H7 (cell line): Measurements from ENCODE around the gene SLC2A9. TPM values are rescaled to one million over a fixed set of nuclear protein-coding genes. Genes with fewer than 3 reads are reported as not detected.

Experiments
- DNase-seq: peaks from one replicate; pipeline ENCODE4 v3.0.0; 2012
- H3K27me3 ChIP-seq: 2 replicates; pipeline ENCODE4 v1.6.0; 2011; ENCODE audit warnings: mild to moderate bottlenecking, low read length; ENCODE audit not compliant: control insufficient read depth, insufficient read depth
- H3K36me3 ChIP-seq: replicated peaks from 2 replicates; pipeline ENCODE4 v1.5.1; 2011; ENCODE audit warnings: low read length; ENCODE audit not compliant: control insufficient read depth, insufficient read depth
- H3K4me3 ChIP-seq: 2 replicates; pipeline ENCODE4 v1.5.1; 2011; ENCODE audit warnings: low read depth, mild to moderate bottlenecking, control low read depth, low read length, moderate library complexity; ENCODE audit not compliant: insufficient read depth
- total RNA-seq: library from RNA; depleted of rRNA; stranded (reverse); fragments of >200 nt; shearing (Covaris generic); gene quantifications from 2 replicates; pipeline ENCODE4 v1.2.3, GENCODE V29; 2014

Gene SLC2A9
- total RNA-seq, 1 experiment from 2014 or later = not detected

DNA sequence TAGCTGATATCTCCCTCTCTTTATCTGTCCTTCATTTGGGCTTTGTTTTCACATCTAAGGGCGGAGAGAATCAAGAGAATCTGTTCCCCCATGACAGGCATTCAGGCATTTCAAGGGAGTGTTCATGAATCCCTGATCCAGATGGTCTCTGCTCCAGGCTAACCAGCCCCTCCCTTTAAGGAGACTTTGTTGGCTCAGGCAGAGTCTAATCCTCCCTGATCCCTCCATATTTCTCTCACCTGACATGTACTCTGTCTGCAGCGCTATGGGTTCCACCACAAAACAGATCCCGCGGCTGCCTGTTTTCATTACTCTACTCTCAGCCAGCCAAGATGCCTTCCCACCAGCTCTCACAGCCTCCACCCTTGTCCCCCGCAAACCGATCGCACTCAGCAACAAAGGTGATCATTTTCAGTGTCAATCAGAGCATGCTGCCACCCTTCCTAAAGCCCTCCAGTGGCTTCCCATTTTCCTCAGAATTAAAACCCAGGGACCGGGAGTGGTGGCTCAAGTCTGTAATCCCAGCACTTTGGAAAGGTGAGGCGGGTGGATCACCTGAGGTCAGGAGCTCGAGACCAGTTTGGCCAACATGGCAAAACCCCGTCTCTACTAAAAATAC, 30.3 kb upstream of the SLC2A9 start:
- no peaks in the 10 kb centered on the region for H3K36me3 ChIP-seq
- no peak overlapping the region for H3K4me3 ChIP-seq
- no peak for DNase-seq
- H3K27me3 ChIP-seq = no peaks in the 10 kb centered on the region

DNA sequence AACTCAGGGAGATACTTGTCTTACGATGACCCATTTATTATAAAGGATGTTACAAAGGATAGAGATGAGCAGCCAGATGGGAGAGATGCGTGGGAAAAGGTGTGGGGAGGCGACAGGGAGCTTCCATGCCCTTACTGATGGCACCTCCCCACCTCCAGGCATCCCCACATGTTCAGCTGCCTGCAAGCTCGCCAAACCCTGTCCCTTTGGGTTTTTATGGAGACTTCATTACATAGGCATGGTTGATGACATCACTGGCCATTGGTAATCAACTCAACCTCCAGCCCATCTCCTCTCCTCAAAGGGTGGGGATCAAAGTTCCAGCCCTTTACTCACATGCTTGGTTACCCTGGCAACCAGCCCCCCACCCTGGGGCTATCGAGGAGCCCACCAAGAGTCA, 29.4 kb upstream of the SLC2A9 start:
- Histone ChIP-seq H3K27me3 (no peaks in the 10 kb centered on the region), H3K36me3 (no peaks in the 10 kb centered on the region), H3K4me3 (no peak overlapping the region)
- DNase-seq = no peak

DNA sequence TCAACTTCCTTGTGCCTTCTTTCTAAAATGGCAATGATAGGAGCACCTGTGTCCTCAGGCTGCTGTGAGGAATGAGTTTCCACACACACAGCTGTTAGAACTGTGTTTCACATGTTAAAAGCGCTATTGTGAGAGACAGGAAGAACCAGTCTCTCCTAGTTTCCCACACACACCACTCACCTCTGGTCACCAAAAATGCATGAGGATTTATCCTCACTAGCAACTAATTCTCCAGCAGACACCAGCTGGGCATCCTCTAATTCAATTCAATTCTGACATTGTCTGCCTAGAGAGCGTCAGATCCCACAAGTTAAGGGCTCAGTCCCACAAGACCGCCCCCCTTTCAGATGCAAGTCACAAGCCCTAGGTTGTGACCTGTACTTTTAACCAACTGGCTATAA, 29.0 kb upstream of the SLC2A9 start:
- Histone ChIP-seq H3K36me3 (no peaks in the 10 kb centered on the region), H3K4me3 (no peak overlapping the region), H3K27me3 (no peaks in the 10 kb centered on the region)
- no peak for DNase-seq

DNA sequence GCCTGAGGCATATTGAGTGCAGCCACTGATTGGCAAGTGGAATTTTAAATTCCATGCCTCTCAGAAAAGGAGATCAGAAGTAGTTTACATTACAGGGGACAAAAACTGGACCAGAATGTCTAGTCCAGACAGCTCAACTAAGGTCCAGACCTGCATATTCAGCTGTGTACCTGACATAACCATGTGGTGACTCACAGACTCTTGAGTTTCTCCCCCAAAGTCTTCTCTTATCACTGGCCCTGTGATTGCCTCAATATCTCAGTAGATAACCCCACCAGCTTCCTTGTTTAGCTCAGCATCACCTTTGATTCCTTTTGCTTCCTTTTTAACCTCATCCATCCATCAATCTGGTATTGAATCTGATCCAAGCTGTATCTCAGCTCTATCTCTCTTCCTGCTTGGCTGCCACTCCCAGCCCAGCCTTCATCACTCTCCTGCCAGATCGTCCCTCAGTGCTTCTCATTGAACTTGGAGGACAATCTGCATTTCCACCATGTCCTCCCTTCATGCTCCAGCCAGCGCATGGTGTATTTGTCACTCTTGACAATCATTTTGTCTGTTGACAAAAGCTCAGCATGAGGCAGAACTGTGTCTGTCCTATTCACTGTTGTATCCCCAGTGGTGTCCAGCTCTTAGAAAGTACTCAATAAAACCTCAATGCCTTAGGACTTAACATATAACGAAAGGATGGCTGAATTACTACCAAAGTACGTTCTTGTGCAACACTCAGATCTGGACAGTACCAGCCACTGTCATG, 27.8 kb upstream of the SLC2A9 start:
- H3K36me3 ChIP-seq = no peaks in the 10 kb centered on the region
- no peaks in the 10 kb centered on the region for H3K27me3 ChIP-seq
- no peak for DNase-seq
- H3K4me3 ChIP-seq = no peak overlapping the region

DNA sequence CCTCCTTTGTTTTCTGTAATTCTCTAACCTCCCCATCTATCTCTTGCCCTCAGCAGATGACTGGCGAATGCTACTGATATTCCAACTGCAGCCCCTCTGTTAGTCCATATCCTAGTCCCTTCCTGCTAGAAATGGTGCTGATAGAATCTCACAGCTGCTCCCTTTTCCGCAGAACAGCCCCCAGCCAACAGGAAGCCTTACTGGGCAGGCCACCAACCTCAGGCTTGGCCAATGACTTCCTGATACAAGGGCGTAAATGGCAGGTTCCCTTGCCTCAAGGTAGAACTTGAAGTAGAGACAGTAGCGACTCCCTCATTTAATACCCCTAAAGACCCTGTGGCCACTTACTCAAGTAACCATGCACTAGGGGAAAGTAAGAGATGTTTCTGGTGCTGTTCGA, 26.7 kb upstream of the SLC2A9 start:
- no peaks in the 10 kb centered on the region for H3K27me3 ChIP-seq
- no peak overlapping the region for H3K4me3 ChIP-seq
- no peaks in the 10 kb centered on the region for H3K36me3 ChIP-seq
- no peak for DNase-seq

DNA sequence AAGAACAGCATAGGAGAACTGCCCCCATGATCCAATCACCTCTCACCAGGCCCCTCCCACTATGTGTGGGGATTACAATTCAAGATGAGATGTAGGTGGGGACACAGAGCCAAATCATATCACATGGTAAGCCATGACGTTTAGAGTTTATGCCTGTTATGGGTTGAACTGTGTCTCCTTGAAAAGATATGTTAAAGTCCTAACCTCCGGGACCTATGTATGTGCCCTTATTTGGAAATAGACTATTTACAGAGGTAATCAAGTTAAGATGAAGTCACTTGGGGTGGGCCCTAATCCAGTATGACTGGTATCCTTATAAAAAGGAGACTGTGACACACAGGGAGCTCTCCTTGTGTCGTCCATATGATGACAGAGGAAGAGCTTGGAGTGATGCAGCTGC, 25.2 kb upstream of the SLC2A9 start:
- no peaks in the 10 kb centered on the region for H3K36me3 ChIP-seq

DNA sequence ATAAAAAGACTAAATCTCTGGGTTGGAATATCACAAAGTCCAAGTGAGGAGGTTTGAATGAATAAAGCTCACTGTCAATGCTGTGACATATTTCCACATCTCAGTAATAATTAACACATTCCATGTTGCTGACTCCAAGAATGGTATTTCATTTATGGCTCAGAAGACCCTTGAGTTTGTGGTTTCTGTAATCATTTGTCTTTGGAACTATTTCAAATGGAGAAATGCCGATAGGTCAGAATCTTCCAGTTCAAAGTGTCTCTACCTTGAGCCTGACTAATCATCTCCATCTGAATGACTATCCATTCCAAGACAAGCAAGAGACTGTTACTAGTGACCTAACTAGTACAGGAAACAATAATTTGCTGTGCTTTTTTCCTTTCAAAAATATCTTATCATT, 24.2 kb upstream of the SLC2A9 start:
- Histone ChIP-seq H3K4me3 (no peak overlapping the region), H3K27me3 (no peaks in the 10 kb centered on the region), H3K36me3 (no peaks in the 10 kb centered on the region)
- no peak for DNase-seq

More for the DNA sequence above, 25.2 kb upstream of the SLC2A9 start:
- no peak for DNase-seq
- H3K27me3 ChIP-seq = no peaks in the 10 kb centered on the region
- no peak overlapping the region for H3K4me3 ChIP-seq

DNA sequence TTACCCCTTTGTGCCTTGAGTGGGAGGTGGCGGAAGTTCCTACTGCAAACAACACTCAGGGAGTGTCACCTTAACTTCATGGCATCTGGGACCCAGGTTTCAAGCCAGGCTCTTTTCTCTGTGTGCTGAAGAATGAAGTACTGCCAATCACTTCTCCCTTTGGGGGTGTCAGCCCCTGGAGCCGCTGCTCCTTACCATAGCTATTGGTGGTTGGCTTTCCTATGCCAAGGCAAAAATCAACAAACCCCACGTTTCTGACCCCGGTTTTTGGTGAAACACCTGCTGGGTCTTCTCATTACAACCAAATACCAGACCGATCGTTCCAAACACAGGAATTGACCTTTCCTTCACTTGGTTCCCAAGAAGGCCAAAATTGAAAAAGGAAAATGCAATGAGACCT, 19.7 kb upstream of the SLC2A9 start:
- no peak overlapping the region for H3K4me3 ChIP-seq
- DNase-seq = no peak
- no peaks in the 10 kb centered on the region for H3K27me3 ChIP-seq

DNA sequence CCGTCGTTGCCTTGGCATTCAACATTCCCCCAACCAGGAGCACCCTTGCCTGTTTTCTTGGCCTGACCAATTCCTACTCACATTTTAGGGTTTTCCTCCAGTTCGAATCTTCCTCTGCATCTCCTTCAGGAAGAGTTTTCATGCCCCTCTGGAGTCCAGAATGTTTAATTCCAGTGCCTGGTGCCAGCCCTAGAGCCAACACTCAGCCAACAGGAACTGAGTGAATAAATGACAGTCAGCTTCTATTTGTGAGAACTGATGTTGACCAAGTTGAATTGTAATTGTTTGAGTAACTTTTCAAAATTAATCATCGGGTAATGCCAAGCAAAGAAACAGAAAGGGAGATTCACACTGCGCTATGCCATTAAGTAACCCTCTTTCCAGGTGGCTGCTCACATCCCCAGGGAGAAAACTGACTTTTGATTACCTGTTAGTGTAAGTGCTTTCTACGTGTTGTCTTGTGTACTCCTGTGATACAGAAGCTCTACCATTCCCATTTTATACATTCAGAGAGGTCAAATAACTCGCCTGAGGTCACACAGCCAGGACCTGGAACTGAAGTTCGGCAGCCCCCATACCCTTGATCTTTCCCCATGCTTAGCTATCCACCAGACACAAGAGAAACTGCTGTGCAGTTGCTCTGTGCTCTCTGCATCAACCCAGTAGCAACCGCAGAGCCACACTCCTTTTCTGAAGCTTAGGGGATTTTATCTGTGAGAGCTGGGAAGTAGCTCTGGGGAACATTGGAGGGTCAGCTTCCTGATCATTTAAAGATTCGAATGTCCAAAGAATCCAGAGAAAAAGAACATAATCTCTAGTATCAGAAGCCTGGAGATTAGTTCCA, 19.0 kb upstream of the SLC2A9 start:
- DNase-seq = no peak
- no peak overlapping the region for H3K4me3 ChIP-seq
- H3K36me3 ChIP-seq = no peaks in the 10 kb centered on the region
- no peaks in the 10 kb centered on the region for H3K27me3 ChIP-seq

More for the DNA sequence above, 19.7 kb upstream of the SLC2A9 start:
- no peaks in the 10 kb centered on the region for H3K36me3 ChIP-seq

DNA sequence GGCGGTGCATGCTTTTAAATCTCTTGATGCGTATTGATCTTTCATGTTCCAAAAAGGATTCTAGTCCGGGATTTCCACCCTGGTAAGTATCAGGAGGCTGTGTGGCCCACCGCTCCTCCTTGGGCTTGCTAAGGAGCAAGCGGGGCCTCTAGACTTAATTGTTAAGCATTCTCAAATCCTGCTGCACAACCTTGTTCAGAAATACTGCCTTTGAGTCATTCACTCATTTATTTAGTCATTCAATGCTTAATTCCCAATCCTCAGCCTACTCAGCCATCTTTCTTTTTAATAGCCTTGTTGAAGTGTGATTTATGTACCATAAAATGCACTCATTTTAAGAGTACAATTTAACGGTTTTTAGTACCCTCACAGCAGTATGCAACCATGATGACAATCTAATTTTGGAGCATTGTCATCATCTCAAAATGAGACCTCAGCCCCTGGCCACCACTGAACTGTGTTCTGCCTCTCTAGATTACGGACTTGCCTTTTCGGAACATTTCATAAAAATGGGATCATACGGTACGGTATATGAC, 15.6 kb upstream of the SLC2A9 start:
- Histone ChIP-seq H3K27me3 (no peaks in the 10 kb centered on the region), H3K4me3 (no peak overlapping the region), H3K36me3 (no peaks in the 10 kb centered on the region)
- no peak for DNase-seq

DNA sequence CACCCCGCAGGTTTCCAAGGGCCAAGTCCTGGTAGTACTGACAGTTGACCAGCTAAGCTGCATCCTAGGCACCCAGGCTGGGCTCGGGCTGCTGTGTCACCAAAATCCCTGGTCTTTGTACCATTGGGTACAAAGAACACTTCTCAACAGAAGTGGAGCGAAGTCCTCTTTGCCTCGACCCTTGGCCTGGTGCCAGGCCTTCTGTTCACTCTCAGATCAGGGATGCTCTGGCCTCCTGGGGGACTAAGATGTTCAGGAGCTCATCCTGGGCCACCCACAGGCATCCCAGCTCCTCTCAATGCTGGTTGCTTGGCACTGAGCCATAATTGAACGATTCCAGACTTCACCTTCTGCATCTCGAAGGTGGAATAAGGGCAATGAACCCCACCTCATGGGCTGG, 13.8 kb upstream of the SLC2A9 start:
- H3K4me3 ChIP-seq = no peak overlapping the region
- no peaks in the 10 kb centered on the region for H3K27me3 ChIP-seq
- H3K36me3 ChIP-seq = no peaks in the 10 kb centered on the region
- DNase-seq = no peak

DNA sequence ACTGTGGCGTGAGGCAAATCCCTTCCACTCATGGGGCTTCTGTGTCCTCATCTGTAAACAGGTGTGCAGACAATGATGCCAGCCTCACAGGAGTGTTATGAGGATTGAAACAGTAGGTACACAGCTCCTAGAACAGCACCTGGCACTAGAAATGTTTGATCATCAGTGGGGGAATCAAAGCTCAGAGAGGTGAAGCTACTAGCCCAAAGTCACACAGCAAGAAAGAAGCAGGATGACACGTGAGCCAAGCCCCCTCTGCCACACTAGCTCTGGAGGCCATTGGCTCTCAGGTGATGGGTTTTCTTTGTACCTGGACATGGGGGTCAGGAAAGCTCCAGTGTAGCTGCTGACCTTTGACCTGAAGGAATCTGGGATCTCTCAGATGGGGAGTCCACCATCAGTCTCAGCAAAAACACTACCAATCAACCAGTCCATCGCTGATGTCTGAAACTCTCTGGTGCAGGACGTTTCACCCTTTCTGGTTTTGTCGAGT, 13.4 kb upstream of the SLC2A9 start:
- Histone ChIP-seq H3K36me3 (no peaks in the 10 kb centered on the region), H3K27me3 (no peaks in the 10 kb centered on the region)
- DNase-seq = no peak

DNA sequence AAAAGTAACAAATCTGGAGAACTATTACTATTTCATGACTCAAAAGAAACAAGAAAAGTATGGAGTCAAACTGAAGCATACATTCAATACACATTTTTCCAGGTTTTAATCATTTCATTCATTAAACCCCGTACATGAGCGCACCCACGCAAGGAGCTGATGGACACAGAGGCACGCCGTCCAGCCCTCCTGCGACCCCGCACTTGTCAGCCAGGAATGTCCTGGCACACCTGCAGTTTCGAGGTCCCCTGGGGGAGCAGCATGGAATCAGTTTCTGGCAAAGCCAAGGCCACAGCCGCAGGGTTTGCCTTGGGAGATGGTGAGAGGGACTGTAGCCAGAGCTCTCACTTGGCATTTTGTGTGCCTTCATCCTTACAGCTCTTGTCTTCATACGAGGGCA, 12.8 kb upstream of the SLC2A9 start:
- H3K4me3 ChIP-seq = no peak overlapping the region
- DNase-seq = no peak
- H3K27me3 ChIP-seq = no peaks in the 10 kb centered on the region
- no peaks in the 10 kb centered on the region for H3K36me3 ChIP-seq

More for the DNA sequence above, 13.4 kb upstream of the SLC2A9 start:
- no peak overlapping the region for H3K4me3 ChIP-seq

DNA sequence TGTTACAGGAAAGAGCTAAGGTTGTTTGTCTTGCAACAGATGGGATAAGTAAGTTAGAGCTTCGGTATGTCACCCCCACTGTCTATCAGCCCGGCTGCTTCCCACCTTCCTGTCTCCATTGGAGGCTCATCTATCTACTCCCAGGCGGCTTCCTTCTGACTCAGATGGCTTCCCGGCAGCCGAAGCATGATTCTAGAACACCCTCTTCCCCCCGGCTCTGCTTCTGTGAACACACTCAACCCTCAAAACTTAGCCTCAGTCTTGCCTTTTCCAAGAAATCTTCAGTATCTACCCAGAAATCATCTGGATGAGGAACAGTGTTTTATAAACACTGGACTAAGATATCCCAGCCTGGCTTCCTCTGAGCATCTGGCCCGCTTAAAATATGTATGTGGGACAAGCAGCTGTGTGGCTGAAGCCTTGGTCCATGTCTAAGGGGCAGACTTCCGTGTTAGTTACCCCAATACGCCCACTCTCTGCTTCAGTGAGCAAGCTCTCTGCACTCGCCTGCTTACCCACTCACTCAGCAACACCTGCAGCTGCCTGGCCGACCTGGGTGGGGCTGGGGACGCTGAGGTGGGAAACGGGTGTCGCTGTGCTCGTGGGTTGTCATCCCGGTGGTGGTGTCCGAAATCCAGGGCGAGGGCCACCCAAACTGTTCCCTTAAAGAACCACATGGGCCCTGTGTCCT, 12.0 kb upstream of the SLC2A9 start:
- Histone ChIP-seq H3K27me3 (no peaks in the 10 kb centered on the region), H3K4me3 (no peak overlapping the region), H3K36me3 (no peaks in the 10 kb centered on the region)
- DNase-seq = no peak
